ENCODE results near the gene TMEM42. TPM values are rescaled to one million over a fixed set of nuclear protein-coding genes. Genes with fewer than 3 reads are reported as not detected.

Gene TMEM42
- total RNA-seq, 1 donor from 2014 or later = 18.9 TPM

DNA sequence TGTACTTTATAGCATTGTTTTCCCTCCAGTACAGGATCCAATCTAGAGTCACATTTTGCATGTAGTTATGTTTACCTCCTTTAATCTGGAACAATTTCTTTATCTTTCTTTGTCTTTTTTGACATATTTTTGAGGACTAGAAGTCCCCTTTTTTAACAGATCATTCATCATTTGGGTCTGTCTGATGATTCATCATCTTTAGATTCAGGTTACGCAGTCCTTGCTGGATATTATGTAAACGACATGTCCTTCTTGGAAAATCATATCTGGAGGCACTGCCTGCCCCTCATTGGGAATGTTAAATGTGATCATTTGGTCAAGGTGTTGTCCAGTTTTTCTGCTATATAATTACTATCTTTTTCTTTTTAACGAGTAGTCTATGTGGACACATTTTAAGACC is 31.0 kb downstream of the TMEM42 start:
- H3K27ac Mint-ChIP-seq (ENCODE audit: unreplicated experiment) = peak overlapping the region; percentile 19
- H3K4me3 Mint-ChIP-seq (ENCODE audit: unreplicated experiment) = no peak overlapping the region
- no peak for DNase-seq (ENCODE audit: extremely low spot score, unreplicated experiment)
- TF ChIP-seq, protein P1, sequence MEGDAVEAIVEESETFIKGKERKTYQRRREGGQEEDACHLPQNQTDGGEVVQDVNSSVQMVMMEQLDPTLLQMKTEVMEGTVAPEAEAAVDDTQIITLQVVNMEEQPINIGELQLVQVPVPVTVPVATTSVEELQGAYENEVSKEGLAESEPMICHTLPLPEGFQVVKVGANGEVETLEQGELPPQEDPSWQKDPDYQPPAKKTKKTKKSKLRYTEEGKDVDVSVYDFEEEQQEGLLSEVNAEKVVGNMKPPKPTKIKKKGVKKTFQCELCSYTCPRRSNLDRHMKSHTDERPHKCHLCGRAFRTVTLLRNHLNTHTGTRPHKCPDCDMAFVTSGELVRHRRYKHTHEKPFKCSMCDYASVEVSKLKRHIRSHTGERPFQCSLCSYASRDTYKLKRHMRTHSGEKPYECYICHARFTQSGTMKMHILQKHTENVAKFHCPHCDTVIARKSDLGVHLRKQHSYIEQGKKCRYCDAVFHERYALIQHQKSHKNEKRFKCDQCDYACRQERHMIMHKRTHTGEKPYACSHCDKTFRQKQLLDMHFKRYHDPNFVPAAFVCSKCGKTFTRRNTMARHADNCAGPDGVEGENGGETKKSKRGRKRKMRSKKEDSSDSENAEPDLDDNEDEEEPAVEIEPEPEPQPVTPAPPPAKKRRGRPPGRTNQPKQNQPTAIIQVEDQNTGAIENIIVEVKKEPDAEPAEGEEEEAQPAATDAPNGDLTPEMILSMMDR (IDR thresholded peaks at IDR 0.05) = no peak
- peaks cover 31% of the 10 kb centered on the region for H3K4me1 Mint-ChIP-seq (ENCODE audit: unreplicated experiment)
- H3K36me3 Mint-ChIP-seq (ENCODE audit: unreplicated experiment) = no peaks in the 10 kb centered on the region
- H3K9me3 Mint-ChIP-seq (ENCODE audit: unreplicated experiment) = no peaks in the 10 kb centered on the region
- no peaks in the 10 kb centered on the region for H3K27me3 Mint-ChIP-seq (ENCODE audit: unreplicated experiment)

DNA sequence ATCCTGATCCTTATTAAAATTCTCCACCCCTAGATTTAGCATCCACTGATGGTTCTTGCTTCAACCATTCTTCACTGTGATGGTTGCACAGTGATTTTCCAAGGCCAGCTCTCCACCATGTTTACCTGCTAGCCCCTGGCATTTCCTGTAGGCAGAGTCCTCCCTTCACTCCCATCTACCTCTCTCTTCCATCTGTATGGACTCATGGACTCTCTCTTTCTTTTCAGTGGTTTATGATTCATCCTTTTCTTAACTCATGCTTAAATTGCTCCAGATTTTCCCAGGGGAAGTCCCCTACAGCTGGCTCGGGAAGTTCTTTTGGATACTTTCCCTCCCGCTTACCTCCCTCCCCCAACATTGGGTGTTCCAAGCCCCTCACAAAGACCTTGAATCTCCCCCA is 31.4 kb downstream of the TMEM42 start:
- Mint-ChIP-seq H3K27me3 (ENCODE audit: unreplicated experiment) (no peaks in the 10 kb centered on the region), H3K9me3 (ENCODE audit: unreplicated experiment) (no peaks in the 10 kb centered on the region), H3K36me3 (ENCODE audit: unreplicated experiment) (no peaks in the 10 kb centered on the region), H3K4me1 (ENCODE audit: unreplicated experiment) (peaks cover 31% of the 10 kb centered on the region), H3K4me3 (ENCODE audit: unreplicated experiment) (no peak overlapping the region), H3K27ac (ENCODE audit: unreplicated experiment) (peak overlapping the region; percentile 19)
- TF ChIP-seq, protein P1 (IDR thresholded peaks at IDR 0.05) = no peak
- no peak for DNase-seq (ENCODE audit: extremely low spot score, unreplicated experiment)

DNA sequence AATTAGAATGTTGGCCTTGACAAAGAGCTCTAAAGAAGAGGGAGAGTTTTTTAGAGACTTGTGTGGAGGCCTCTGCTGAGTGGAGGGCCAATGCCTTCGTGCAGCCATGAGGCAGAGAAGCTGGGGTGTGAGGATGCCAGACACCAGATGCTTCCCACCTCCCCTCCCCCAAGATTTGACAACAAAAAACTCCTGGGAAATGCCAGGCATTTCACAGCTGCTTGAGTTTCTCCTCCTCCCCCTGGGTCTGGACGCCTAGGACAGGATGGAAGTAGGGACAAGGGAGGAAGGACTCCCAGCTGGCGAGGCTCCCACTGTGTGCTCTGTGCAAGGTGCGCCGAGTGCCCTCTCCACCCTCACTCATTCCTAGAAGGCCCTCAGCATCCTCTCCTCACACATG is 32.8 kb downstream of the TMEM42 start:
- no peaks in the 10 kb centered on the region for H3K27me3 Mint-ChIP-seq (ENCODE audit: unreplicated experiment)
- H3K9me3 Mint-ChIP-seq (ENCODE audit: unreplicated experiment) = no peaks in the 10 kb centered on the region
- no peak overlapping the region for H3K27ac Mint-ChIP-seq (ENCODE audit: unreplicated experiment)

DNA sequence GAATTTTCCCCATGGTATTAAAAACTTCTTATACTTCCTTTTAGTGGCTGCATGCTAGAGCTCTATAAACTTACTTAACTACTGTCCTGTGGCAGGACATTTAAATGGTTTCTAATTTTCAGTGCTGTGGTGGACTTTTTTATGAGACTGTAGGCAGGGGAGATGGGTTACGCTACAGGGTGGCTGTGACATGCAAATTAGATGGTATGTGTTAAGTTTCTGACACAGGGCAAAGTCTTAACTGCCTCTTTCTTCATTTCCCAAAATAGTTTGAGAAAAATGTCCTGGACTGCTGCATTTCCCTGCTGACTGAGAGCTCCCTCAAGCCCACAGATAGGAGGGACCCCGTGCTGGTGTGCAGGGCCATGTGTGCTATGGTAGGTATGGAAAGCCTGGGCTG is 34.7 kb downstream of the TMEM42 start:
- no peak overlapping the region for H3K27ac Mint-ChIP-seq (ENCODE audit: unreplicated experiment)
- H3K4me3 Mint-ChIP-seq (ENCODE audit: unreplicated experiment) = no peak overlapping the region
- no peaks in the 10 kb centered on the region for H3K27me3 Mint-ChIP-seq (ENCODE audit: unreplicated experiment)
- no peaks in the 10 kb centered on the region for H3K9me3 Mint-ChIP-seq (ENCODE audit: unreplicated experiment)
- TF ChIP-seq, protein P1 (IDR thresholded peaks at IDR 0.05) = no peak
- H3K36me3 Mint-ChIP-seq (ENCODE audit: unreplicated experiment) = no peaks in the 10 kb centered on the region
- no peak for DNase-seq (ENCODE audit: extremely low spot score, unreplicated experiment)
- peaks cover 31% of the 10 kb centered on the region for H3K4me1 Mint-ChIP-seq (ENCODE audit: unreplicated experiment)

More for the DNA sequence above, 32.8 kb downstream of the TMEM42 start:
- DNase-seq (ENCODE audit: extremely low spot score, unreplicated experiment) = no peak
- Mint-ChIP-seq H3K4me3 (ENCODE audit: unreplicated experiment) (no peak overlapping the region), H3K36me3 (ENCODE audit: unreplicated experiment) (no peaks in the 10 kb centered on the region), H3K4me1 (ENCODE audit: unreplicated experiment) (peaks cover 31% of the 10 kb centered on the region)
- TF ChIP-seq, protein P1 (IDR thresholded peaks at IDR 0.05) = no peak

DNA sequence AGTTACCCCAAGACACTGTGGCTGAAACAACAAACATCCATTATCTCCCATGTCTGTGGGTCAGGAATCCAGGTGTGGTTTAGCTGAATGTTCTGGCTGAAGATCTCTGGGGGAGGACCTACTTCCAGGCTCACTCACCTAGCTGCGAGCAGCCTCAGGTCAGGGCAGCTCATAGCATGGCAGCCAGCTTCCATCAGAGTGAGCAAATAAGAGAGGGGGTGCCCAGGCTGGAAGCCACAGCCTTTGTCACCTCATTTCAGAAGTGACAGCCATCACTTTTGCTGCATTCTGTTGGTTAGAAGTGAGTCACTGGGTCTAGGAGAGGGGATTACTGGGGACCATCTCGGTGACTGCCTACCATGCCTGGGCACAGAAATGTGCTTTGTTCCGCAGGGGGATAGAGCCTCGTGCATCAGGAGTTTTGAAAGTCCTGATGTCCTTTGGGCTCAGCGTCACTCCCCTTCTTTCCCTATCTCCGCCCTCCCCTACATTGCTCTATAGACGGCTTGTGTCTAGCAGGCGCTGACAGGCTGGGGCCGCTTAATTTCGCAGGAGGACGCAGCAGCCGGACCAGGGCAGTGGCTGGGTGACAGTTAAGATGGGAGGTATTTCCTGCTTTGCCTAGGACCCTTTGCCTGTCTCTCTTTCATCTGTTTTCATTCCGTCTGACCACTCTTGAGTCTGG is 38.1 kb downstream of the TMEM42 start:
- Mint-ChIP-seq H3K36me3 (ENCODE audit: unreplicated experiment) (no peaks in the 10 kb centered on the region), H3K4me3 (ENCODE audit: unreplicated experiment) (no peak overlapping the region), H3K27me3 (ENCODE audit: unreplicated experiment) (no peaks in the 10 kb centered on the region), H3K9me3 (ENCODE audit: unreplicated experiment) (no peaks in the 10 kb centered on the region), H3K27ac (ENCODE audit: unreplicated experiment) (no peak overlapping the region), H3K4me1 (ENCODE audit: unreplicated experiment) (peaks cover 15% of the 10 kb centered on the region)
- TF ChIP-seq, protein P1 (IDR thresholded peaks at IDR 0.05) = no peak
- DNase-seq (ENCODE audit: extremely low spot score, unreplicated experiment) = no peak
